Measurements from ENCODE around the gene HIF1AN. TPM values are rescaled to one million over a fixed set of nuclear protein-coding genes. Genes with fewer than 3 reads are reported as not detected.
A peak's percentile ranks its signal among the peaks of the same experiment; 100 is the strongest.

The HIF1AN gene
- total RNA-seq: 63.4 to 67.1 TPM (median 64.1 TPM) in 3 replicates

GRCh38 chr10:100535715-100536353 is at the start of gene HIF1AN:
Gene HIF1AN (plus strand): TSS chr10:100535943. CDS start chr10:100535959, 16 bp downstream.
- Mint-ChIP-seq H3K4me3 (no peak within 1 kb of the TSS), H3K4me1 (peaks cover 3% of the 10 kb centered on the region), H3K27ac (no peak within 1 kb of the TSS), H3K36me3 (peaks cover 11% of the 10 kb centered on the region), H3K27me3 (ENCODE audit: low read depth) (no peaks in the 10 kb centered on the region), H3K9me3 (no peaks in the 10 kb centered on the region)
- DNase-seq (ENCODE audit: low spot score in 2 of 2, unreplicated experiment in 2 of 2): peak; percentile 64 to 80
- peak; percentile 71 for TF ChIP-seq CTCF (IDR thresholded peaks at IDR 0.05; ENCODE audit: unreplicated experiment)

GRCh38 chr10:100487529-100487928 is 48.2 kb upstream of the HIF1AN start:
- H3K4me1 Mint-ChIP-seq: peaks cover 15% of the 10 kb centered on the region

GRCh38 chr10:100489396-100489795 is 46.3 kb upstream of the HIF1AN start:
- Mint-ChIP-seq H3K4me3 (no peak overlapping the region), H3K4me1 (peaks cover 10% of the 10 kb centered on the region), H3K36me3 (peaks cover 49% of the 10 kb centered on the region), H3K27ac (no peak overlapping the region), H3K9me3 (no peaks in the 10 kb centered on the region), H3K27me3 (ENCODE audit: low read depth) (peaks cover 30% of the 10 kb centered on the region)
- no peak for TF ChIP-seq CTCF (IDR thresholded peaks at IDR 0.05; ENCODE audit: unreplicated experiment)
- DNase-seq (ENCODE audit: low spot score in 2 of 2, unreplicated experiment in 2 of 2): no peak

More at GRCh38 chr10:100487529-100487928, 48.2 kb upstream of the HIF1AN start:
- no peak for TF ChIP-seq CTCF (IDR thresholded peaks at IDR 0.05; ENCODE audit: unreplicated experiment)
- Mint-ChIP-seq H3K27ac (no peak overlapping the region), H3K4me3 (no peak overlapping the region), H3K36me3 (peaks cover 41% of the 10 kb centered on the region), H3K9me3 (no peaks in the 10 kb centered on the region), H3K27me3 (ENCODE audit: low read depth) (peaks cover 48% of the 10 kb centered on the region)
- no peak for DNase-seq (ENCODE audit: low spot score in 2 of 2, unreplicated experiment in 2 of 2)

GRCh38 chr10:100490531-100490930 is 45.2 kb upstream of the HIF1AN start:
- Mint-ChIP-seq H3K4me1 (peaks cover 7% of the 10 kb centered on the region), H3K9me3 (no peaks in the 10 kb centered on the region), H3K36me3 (peaks cover 47% of the 10 kb centered on the region), H3K4me3 (no peak overlapping the region), H3K27ac (no peak overlapping the region), H3K27me3 (ENCODE audit: low read depth) (peaks cover 19% of the 10 kb centered on the region)
- no peak for DNase-seq (ENCODE audit: low spot score in 2 of 2, unreplicated experiment in 2 of 2)
- no peak for TF ChIP-seq CTCF (IDR thresholded peaks at IDR 0.05; ENCODE audit: unreplicated experiment)

- no peaks in the 10 kb centered on the region for H3K9me3 Mint-ChIP-seq
- H3K27ac Mint-ChIP-seq: no peak overlapping the region
- DNase-seq (ENCODE audit: low spot score in 2 of 2, unreplicated experiment in 2 of 2): no peak
- peaks cover 48% of the 10 kb centered on the region for H3K36me3 Mint-ChIP-seq
- H3K4me1 Mint-ChIP-seq: peaks cover 3% of the 10 kb centered on the region
- no peaks in the 10 kb centered on the region for H3K27me3 Mint-ChIP-seq (ENCODE audit: low read depth)
- TF ChIP-seq CTCF (IDR thresholded peaks at IDR 0.05; ENCODE audit: unreplicated experiment): no peak
- H3K4me3 Mint-ChIP-seq: no peak overlapping the region
These were observed 39.2 kb upstream of the HIF1AN start for GRCh38 chr10:100496567-100496966.
